GM18526 (cell line): ENCODE results near the gene SPATS2L.

Source experiments
- POLR2A ChIP-seq: IDR thresholded peaks from 3 replicates; pipeline ENCODE4 v1.6.1; 2011; ENCODE audit not compliant: insufficient read length; ENCODE audit errors: extremely low read depth

SPATS2L gene

GRCh38 chr2:200523158-200523557 is 216.7 kb downstream of the SPATS2L start:
- no peak for TF ChIP-seq POLR2A

- TF ChIP-seq POLR2A: no peak
Measured at GRCh38 chr2:200523604-200524003, 217.1 kb downstream of the SPATS2L start.

- TF ChIP-seq POLR2A: no peak
Measured at GRCh38 chr2:200525066-200525465, 218.6 kb downstream of the SPATS2L start.

GRCh38 chr2:200525551-200525881 is 219.0 kb downstream of the SPATS2L start:
- no peak for TF ChIP-seq POLR2A

GRCh38 chr2:200525882-200526651 is 219.6 kb downstream of the SPATS2L start, which contains the start of gene SGO2:
Gene SGO2 (plus strand): TSS chr2:200526207. CDS start chr2:200532976, 6,769 bp downstream.
- peak; percentile 75 for TF ChIP-seq POLR2A

GRCh38 chr2:200528228-200528627 is 221.7 kb downstream of the SPATS2L start:
- no peak for TF ChIP-seq POLR2A
